Heart right ventricle (tissue), 16 donors: ENCODE measurements around the gene EEA1. TPM values are rescaled to one million over a fixed set of nuclear protein-coding genes. Genes with fewer than 3 reads are reported as not detected.
"Not testable (repeated sequence)": the region's sequence is repeated elsewhere in the genome, so short reads cannot be mapped to it uniquely, and the experiment has no call there.

Experiments
- ATAC-seq, 8 donors: fragments of 200-7000 bp; cut with Tn5 transposase; one replicate each; pipeline ENCODE4 v1.9.1; 2020; ENCODE audit warnings: mild to moderate bottlenecking in 8 of 8, moderate library complexity in 8 of 8, moderate number of reproducible peaks in 1 of 8
- DNase-seq, 2 donors: peaks; one replicate each; pipeline ENCODE4 v3.0.0-alpha.2; 2020
- H3K27ac ChIP-seq, 10 donors: fragments of 200-600 bp; sonication (generic) in 2 of 10; one replicate each; pipeline versions ENCODE4 v1.5.0 to v1.8.0; 2020 to 2022; ENCODE audit warnings: mild to moderate bottlenecking in 3 of 10
- H3K27me3 ChIP-seq, 7 donors: fragments of 200-600 bp; one replicate each; pipeline ENCODE4 v1.8.0; 2021 to 2022; ENCODE audit warnings: mild to moderate bottlenecking in 2 of 7
- H3K36me3 ChIP-seq, 9 donors: fragments of 200-600 bp; sonication (generic) in 1 of 9; one replicate each; pipeline versions ENCODE4 v1.5.0 to v1.8.0; 2020 to 2022; ENCODE audit warnings: mild to moderate bottlenecking in 2 of 9
- H3K4me1 ChIP-seq, 9 donors: fragments of 200-600 bp; sonication (generic) in 1 of 9; one replicate each; pipeline versions ENCODE4 v1.5.0 to v1.8.0; 2020 to 2022; ENCODE audit warnings: mild to moderate bottlenecking in 4 of 9
- H3K4me3 ChIP-seq, 10 donors: fragments of 200-600 bp; sonication (generic) in 2 of 10; one replicate each; pipeline versions ENCODE4 v1.5.0 to v1.8.0; 2020 to 2022; ENCODE audit warnings: mild to moderate bottlenecking in 7 of 10, moderate library complexity in 2 of 10
- H3K9me3 ChIP-seq, 11 donors: fragments of 200-600 bp in 10 of 11; sonication (generic) in 2 of 11; one replicate each; pipeline versions ENCODE4 v1.5.0 to v1.8.0; 2013 to 2022; ENCODE audit warnings: mild to moderate bottlenecking in 2 of 11, control low read depth in 1 of 11, moderate library complexity in 1 of 11
- WGBS, 2 donors: extraction: QIAGEN DNeasy Blood & Tissue Kit; methylation state at CpG; one replicate each; pipeline ENCODE4 v1.1.7; 2013; ENCODE audit warnings: inconsistent platforms in 1 of 2; 5-methylcytosine and 5-hydroxymethylcytosine counted together
- intact Hi-C, 10 donors: fragments of 100-400 bp; cut with DNase I; formaldehyde crosslinking; loops; one replicate each; pipeline versions ENCODE4 v1.11.1 to v1.14.2; 2022
- polyA plus RNA-seq, 2 donors: library from polyadenylated mRNA; stranded (reverse); fragments of 200-250 nt; gene quantifications; one replicate each; pipeline ENCODE4 v1.2.3, GENCODE V29; 2013
- total RNA-seq, 10 donors: library from RNA; stranded (reverse); fragmentation: NEBNext Ultra II Directional in 3 of 10; extraction: Animal tissue kit (Norgen Biotek cat#: 25700) in 3 of 10; gene quantifications; one replicate each; pipeline versions ENCODE4 v1.2.1 to v1.2.4, GENCODE V29; 2021 to 2023
- TF ChIP-seq, protein P1 (sequence below), 9 donors: fragments of 200-600 bp; sonication (generic) in 2 of 9; IDR thresholded peaks; one replicate each; pipeline versions ENCODE4 v1.5.0 to v1.8.0; 2021 to 2022; ENCODE audit warnings: antibody characterized with exemption in 9 of 9, mild to moderate bottlenecking in 5 of 9, moderate library complexity in 1 of 9
- donor health status: Arrhythmogenic right ventricular cardiomyopathy.
- donor health status: ischemic (EF 13 %, LVEDD 7.1; RV severe dilation, severe dysfunction).
- donor health status: healthy with polysubstance abuse.
- donor health status: DM: no; HTN: yes; CAD: no.
- donor health status: DM: no; HTN: no; CAD: no.
- donor health status: ischemic (EF 25% LVEDD 6.9; RV normal size, moderate dysfunction).
- donor health status: ischemic (EF 25% LVEDD 5.7; RV mildly dilated, moderate dysfunction).
- donor health status: healthy.
- donor health status: DM: yes; HTN: yes; CAD: no.
- donor health status: Ischemic cardiomyopathy.
- donor health status: ischemic (EF 35%, LVEDD 5.7; RV mildly dilated, moderate dysfunction).
- donor health status: nonischemic (EF 11% LVEDD 7.7; RV severe dilation, severe dysfunction).
- donor health status: DM: yes; HTN: yes; CAD: no.
- donor health status: PGD.
- donor health status: ischemic (EF 29% LVEDD 5.4; RV normal size, mild dysfunction).
- donor health status: nonischemic (EF 23%, LVEDD 6.1; RV moderate dilation, normal function).

Gene EEA1
- total and polyA plus RNA-seq, 12 donors = 2.6 to 41.6 (median 30.5) TPM

DNA sequence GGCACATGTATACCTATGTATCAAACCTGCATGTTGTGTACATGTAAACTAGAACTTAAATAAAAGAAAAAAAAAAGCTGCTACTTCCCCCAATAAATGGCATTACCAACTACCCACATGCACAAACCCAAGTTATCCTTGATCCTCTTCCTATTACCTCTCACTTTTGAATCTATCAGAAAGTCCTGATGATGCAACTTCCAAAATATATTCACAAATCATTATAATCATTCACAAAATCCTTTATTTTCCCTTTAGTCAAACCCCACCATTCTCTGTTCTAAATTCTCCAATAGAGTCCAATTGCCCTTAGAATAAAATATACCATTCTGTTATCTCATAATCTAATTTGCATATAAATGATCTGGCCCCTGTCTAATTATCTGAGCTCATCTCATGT, 134.3 kb downstream of the EEA1 start:
- no peaks in the 10 kb centered on the region for H3K27me3 ChIP-seq
- peaks cover 0 to 29% (median 0%) of the 10 kb centered on the region in 11 donors for H3K9me3 ChIP-seq
- no peak overlapping the region for H3K27ac ChIP-seq
- intact Hi-C loops = no loop called here
- peaks cover 0 to 68% (median 4%) of the 10 kb centered on the region in 9 donors for H3K36me3 ChIP-seq
- TF ChIP-seq, protein P1, sequence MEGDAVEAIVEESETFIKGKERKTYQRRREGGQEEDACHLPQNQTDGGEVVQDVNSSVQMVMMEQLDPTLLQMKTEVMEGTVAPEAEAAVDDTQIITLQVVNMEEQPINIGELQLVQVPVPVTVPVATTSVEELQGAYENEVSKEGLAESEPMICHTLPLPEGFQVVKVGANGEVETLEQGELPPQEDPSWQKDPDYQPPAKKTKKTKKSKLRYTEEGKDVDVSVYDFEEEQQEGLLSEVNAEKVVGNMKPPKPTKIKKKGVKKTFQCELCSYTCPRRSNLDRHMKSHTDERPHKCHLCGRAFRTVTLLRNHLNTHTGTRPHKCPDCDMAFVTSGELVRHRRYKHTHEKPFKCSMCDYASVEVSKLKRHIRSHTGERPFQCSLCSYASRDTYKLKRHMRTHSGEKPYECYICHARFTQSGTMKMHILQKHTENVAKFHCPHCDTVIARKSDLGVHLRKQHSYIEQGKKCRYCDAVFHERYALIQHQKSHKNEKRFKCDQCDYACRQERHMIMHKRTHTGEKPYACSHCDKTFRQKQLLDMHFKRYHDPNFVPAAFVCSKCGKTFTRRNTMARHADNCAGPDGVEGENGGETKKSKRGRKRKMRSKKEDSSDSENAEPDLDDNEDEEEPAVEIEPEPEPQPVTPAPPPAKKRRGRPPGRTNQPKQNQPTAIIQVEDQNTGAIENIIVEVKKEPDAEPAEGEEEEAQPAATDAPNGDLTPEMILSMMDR (IDR thresholded peaks at IDR 0.05) = no peak
- peaks cover 0 to 6% (median 0%) of the 10 kb centered on the region in 9 donors for H3K4me1 ChIP-seq
- ATAC-seq (no peak), DNase-seq (no peak)
- H3K4me3 ChIP-seq = no peak overlapping the region

GRCh38 chr12:92794356-92794755, 134.7 kb downstream of the EEA1 start:
- WGBS, 2 donors = 96 to 99% methylated on average over 5 of the region's 5 CpGs
- H3K27ac ChIP-seq, DNase-seq, intact Hi-C loops, ATAC-seq, H3K4me3 ChIP-seq, H3K4me1 ChIP-seq, H3K27me3 ChIP-seq: not testable (repeated sequence)
- peaks cover 0 to 68% (median 5%) of the 10 kb centered on the region in 9 donors for H3K36me3 ChIP-seq
- peaks cover 0 to 29% (median 0%) of the 10 kb centered on the region in 11 donors for H3K9me3 ChIP-seq

DNA sequence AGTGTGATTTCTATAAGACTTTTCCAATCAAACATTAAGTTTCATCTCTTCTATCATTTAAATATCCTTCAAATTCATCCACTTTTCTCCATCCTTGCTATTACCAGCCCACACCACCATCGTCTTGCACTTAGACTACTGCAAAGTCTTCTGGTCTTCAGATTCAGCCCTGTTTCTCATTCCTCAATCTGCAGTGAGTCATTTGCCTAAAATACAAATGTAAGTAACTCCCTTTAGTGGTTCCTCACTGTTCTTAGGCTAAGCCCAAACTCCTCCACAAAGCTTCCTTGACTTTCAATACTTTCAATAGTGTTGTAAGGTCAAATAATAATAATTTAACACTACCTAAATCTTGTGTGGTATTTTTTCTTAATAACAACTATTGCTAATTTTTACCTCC, 143.1 kb downstream of the EEA1 start:
- peaks cover 0 to 9% (median 0%) of the 10 kb centered on the region in 11 donors for H3K9me3 ChIP-seq
- no peaks in the 10 kb centered on the region for H3K27me3 ChIP-seq
- no peak overlapping the region for H3K4me3 ChIP-seq
- TF ChIP-seq, protein P1 (IDR thresholded peaks at IDR 0.05) = no peak
- H3K36me3 ChIP-seq = peaks cover 0 to 52% (median 3%) of the 10 kb centered on the region in 9 donors
- peak overlapping the region in 1 of 10 donors; percentile 0 for H3K27ac ChIP-seq
- peaks cover 0 to 30% (median 11%) of the 10 kb centered on the region in 9 donors for H3K4me1 ChIP-seq
- intact Hi-C loops = loop anchor here in 9 of 10 donors (5.0 to 10.0 kb wide), 7 partner anchors 139 to 639 kb away; partner anchors contain the start of gene EEA1 (in 4 of the 9)
- ATAC-seq = peak in 5 of 8 donors; percentile 37 to 70 (median 50)
- WGBS, 2 donors = 85 to 93% methylated on average over 1 of the region's 1 CpG
- no peak for DNase-seq

DNA sequence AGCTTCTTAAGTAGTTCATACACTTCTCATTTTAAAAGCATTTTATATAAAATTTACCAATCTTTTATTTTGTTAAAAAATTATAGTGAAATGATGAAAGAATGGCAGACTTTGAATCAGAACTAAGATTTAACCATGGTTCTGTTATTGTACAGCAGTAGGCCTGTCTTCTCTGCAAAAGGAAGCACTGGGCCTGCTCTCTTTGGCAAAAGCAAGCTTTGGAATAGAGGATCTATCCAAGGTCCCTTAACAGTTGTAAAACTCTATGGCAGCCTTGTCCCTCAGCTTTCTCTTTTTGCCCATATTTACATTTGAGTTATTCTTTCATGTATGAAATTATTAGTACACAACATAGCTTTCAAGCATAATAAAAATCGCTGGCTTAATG, 143.5 kb downstream of the EEA1 start:
- TF ChIP-seq, protein P1 (IDR thresholded peaks at IDR 0.05) = no peak

More for the DNA sequence above, 143.5 kb downstream of the EEA1 start:
- peak overlapping the region in 2 of 10 donors; percentile 3 to 11 for H3K27ac ChIP-seq
- peaks cover 0 to 30% (median 11%) of the 10 kb centered on the region in 9 donors for H3K4me1 ChIP-seq
- no peaks in the 10 kb centered on the region for H3K27me3 ChIP-seq
- peaks cover 0 to 57% (median 3%) of the 10 kb centered on the region in 9 donors for H3K36me3 ChIP-seq
- DNase-seq (no peak), ATAC-seq (peak in 1 of 8 donors; percentile 50)
- H3K9me3 ChIP-seq = peaks cover 0 to 5% (median 0%) of the 10 kb centered on the region in 11 donors
- 94 to 95% methylated on average over 1 of the region's 1 CpG for WGBS, 2 donors
- H3K4me3 ChIP-seq = no peak overlapping the region
- intact Hi-C loops = loop anchor here in 9 of 10 donors (5.0 to 10.0 kb wide), 7 partner anchors 139 to 639 kb away; partner anchors contain the start of gene EEA1 (in 4 of the 9)
